Activated CD8-positive, alpha-beta memory T cell treated with anti-CD3 and anti-CD28 coated beads, Interleukin-2, amount 50 U/mL, for 1 hour (primary cell): ENCODE measurements around the gene TCF15.
"Not testable (repeated sequence)": the region's sequence is repeated elsewhere in the genome, so short reads cannot be mapped to it uniquely, and the experiment has no call there.

Experiments
- DNase-seq: peaks from one replicate; pipeline ENCODE4 v3.0.0-alpha.2; 2020; ENCODE audit errors: extremely low read depth

Gene TCF15

DNA sequence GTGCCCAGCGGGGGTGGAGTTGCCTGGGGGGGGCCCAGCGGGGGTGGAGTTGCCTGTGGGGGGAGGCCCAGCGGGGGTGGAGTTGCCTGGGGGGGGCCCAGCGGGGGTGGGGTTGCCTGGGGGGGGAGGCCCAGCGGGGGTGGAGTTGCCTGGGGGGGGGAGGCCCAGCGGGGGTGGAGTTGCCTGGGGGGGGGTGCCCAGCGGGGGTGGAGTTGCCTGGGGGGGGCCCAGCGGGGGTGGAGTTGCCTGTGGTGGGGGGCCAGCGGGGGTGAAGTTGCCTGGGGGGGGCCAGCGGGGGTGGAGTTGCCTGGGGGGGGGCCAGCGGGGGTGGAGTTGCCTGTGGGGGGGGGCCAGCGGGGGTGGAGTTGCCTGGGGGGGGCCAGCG, 31.9 kb upstream of the TCF15 start:
- DNase-seq = not testable (repeated sequence)

DNA sequence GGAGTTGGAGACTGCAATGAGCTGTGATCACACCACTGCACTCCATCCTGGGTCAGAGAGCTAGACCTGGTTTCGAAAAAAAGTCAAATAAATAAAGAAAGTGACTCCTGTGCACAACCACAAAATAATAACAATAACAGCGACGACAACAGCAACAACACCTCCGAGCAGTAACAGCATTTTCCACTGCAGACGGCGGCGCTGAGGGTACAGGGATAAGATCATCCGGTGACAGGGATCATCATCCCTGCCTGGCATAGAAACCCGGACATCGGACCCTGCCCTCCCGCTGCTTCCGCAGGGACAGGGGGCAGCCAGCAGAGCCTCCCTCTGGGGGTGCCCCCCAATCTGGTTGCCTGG, 31.4 kb upstream of the TCF15 start:
- DNase-seq = no peak

DNA sequence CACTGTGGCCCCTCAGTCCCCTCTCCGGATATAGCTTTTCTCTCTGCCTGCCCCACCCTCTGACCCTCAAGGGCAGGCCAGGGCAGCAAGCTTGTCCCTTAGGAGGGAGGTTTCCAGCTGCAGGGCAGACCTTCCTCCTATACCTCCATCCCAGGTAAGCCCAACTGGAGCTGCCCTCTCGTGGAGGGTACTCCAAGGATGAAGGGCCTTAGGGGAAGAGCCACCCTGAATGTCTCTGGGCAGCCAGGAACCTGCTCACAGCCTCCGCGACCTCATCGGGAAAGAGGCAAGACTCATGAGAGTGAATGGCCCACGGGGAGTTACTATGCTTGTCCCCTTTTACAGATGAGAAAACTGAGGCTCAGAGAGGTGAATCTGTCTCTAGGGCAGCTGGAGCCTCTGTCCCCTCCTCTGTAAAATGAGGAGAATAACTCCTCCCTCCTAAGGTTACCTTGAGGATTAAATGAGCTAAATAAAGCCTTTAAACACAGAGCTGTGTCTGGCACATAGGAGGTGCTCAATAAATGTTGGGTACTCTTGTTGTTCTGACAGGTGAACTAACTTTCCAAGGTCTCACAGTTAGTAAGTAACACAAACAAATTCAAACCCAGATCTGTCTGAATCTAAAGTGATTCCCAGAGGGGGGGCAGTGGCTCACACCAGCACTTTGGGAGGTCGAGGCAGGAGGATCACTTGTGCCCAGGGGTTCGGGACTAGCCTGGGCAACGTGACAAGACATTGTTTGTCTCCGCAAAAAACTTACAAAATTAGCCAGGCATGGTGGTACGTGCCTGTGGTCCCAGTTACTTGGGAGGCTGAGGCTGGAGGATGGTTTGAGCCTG, 30.8 kb upstream of the TCF15 start:
- DNase-seq = no peak

DNA sequence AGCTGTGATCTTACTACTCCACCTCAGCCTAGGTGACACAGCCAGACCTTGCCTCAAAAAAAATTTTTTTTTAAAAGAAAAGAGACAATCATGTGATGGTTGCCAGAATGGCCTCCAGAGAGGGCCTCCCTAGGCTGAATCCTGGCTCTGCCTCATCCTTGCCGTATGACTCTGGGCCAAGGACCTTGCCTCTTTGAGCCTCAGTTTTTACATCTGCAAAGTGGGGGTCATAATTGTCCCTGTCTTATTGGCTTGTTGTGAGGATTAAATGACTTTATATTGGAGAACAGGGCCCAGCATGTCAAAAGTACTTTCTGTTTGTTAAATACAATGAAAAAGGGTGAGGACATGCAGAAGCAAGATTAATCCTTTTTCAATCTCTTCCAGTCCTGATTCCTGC, 28.5 kb upstream of the TCF15 start:
- no peak for DNase-seq

DNA sequence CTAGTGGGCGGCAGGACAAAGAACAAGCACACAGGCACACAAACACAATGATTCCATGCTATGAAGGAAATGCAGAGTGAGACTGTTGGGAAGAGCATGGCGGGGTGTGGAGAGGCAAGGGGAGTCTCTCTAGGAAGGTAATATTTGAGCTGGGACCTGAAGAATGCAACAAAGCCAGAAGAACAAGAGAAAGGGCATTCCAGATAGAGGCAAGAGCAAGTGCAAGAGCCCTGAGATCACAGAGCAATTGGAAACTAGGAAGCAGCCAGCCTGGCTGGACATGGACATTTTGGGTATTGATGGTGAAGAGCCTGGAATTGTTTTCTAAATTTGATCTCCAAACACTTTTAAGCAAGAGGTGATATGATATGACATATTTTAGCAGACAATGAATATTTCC, 27.4 kb upstream of the TCF15 start:
- DNase-seq = no peak

DNA sequence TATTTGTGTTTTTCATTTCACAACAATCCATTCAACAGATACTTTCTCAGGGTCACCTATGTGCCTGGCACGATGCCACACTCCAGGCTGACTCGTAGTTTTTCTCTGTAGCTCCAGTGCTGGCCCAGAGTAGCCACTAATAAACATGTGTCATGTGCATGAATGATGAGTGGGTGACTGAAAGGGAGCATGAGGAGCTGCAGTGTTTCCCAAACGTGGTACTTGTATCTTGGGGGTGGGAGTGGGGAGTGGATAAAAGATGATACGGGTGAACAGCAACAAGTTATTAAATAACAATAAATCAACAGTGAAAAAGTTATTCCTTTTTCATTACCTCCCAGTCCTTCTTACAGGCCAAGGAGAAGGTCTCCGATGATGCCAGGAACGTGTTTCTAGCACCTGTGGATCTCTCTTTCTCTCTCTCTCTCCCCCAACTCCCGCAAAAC, 25.8 kb upstream of the TCF15 start:
- DNase-seq = no peak

DNA sequence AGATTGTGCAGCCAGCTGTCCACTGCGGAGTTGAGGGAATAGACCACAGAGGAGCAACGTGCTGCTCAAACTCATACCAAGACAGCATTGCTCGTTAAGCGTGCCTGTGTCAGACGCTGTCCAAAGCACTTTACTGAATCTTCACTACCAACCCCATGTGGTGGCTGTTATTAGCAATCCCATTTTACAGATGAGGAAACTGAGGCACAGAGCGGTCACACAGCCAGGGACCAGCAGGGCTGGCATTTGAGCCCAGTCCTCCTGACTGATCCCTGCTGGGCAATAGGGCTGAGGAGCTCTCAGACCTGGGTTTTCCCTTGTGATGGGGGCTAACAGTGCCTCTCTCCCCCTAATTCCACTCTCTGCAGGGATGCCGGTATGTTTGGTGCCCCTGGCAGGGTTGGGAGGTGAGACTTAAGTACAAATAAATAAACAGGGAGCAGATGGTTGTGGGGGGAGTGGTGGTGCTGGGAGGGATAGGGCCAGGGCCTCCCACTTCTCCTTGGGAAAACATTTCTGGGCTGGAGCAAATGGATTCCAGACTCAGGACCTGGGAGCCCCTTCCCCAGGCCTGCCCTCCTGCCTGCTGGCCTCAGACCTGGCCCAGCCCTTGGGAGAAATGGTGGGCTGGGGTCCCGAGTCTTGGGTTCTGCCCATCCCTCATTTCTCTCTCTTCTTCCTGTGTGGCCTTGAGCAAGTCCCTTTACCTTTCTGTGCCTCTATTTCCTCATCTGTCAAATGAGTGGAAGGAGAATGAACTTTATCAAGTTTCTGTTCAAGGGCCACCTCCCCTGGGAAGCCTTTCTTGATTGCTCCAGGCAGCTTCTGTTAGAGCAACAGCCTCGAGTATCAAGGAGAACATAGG, 25.2 kb upstream of the TCF15 start:
- DNase-seq = no peak

DNA sequence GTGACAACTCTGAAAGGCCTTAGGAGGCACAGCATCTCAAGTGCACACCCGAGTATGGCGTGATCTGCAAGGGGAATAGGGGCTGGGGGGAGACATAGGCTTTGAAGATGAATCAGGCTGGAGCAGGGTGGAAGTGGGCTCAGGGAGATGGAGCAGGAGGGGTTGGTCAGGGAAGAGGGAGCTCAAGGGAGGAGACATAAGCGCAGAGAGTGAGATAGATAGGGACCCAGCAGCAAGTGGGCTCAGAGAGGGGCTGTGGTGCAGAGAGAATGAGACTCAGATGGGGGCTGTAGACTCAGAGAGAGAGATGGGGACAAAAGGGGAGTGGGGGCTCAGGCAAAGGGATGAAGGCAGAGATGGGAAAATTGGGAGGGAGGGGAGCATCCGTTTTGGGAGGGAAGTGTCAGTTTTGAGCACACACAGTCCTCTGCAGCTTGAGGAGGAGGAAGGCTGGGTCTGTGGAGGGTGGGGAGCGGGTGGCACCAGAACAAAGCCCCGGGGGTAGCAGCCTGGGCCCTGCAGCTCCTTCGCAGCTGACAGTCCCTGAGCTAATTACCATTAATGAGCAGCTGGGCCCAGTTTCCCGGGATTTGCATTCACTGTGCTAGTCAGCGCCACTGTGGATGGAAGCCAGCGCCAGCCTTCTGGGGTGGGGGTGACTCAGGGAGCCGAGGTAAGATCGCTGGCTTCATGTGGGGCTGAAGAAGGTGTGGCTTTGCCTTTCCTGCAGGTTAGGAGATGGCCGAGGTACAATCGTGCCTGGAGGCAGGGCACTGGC, 24.2 kb upstream of the TCF15 start:
- no peak for DNase-seq

DNA sequence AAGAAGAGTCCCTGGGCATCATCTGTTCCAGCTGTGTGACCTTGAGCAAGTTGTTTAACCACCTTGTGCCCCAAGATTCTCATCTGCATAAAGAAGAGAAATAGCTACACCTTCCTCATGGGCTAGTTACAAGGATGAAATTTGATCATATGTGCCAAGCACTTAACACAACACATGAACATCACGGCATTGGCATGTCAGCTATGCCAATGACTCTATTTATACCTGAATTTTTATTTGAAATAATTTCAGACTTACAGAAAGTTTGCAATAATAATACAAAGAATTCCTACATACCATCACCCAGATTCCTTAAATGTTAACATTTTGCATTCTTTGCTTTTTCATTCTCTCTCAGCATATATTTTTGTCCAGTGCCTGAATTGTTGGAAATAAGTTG, 21.0 kb upstream of the TCF15 start:
- DNase-seq = no peak

DNA sequence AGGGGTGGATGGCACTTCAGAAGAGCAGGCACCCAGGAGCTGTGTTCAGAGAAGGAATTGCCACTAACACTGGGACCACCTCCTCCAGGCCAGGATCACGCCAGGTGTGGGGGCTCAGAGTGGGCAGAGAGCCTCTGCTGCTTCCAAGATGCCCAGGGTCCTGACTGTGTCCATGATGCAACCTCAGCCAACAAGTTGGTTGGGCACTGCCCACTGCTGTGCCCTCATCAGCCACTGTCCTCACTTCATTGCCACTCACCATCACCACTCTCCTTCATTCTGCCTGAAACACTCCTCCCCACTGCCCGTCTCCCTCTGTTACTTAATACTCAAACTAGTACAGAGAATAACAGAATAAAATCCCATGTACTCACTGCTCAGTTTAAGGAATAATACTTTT, 16.5 kb upstream of the TCF15 start:
- no peak for DNase-seq

DNA sequence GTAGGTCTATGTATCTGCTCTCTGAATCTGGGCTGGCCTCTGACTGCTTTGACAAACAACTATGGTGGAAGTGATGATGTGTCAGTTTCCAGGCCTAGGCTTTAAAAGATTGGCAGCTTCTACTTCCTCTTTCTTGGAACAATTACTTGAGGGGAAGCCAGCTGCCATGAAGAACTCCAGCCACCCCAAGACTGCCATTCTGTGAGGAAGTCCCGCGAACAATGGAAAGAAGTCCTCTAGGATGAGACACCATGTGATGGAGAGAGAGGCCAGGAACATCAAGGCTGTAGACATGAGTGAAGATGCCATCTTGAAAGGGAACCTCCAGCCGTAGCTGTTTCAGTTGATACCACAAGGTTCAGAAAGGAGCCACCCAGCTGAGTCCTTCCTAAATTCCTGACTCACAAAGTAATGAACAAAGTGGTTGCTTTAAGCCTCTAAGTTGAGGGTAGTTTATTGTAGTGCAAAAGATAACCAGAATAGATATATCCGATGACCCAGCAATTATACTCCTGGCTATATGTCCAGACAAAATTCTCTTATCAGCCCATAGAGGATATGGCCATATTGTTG, 15.3 kb upstream of the TCF15 start:
- no peak for DNase-seq

DNA sequence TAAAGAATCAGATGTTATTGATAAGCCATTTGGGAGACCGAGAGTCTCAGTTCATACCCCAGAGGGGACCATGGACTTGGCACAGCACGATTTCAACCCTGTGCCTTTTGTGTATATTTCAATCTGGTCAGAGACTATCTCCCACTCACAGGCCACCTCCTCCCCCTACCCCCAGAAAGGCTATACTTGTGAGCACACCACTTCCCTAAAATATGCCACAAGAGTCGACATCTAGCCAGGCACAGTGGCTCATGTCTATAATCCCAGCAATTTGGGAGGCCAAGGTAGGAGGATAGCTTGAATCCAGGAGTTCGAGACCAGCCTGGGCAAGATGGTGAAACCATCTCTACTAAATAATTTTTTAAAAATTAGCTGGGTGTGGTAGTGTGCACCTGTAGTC, 13.6 kb upstream of the TCF15 start:
- DNase-seq = no peak

DNA sequence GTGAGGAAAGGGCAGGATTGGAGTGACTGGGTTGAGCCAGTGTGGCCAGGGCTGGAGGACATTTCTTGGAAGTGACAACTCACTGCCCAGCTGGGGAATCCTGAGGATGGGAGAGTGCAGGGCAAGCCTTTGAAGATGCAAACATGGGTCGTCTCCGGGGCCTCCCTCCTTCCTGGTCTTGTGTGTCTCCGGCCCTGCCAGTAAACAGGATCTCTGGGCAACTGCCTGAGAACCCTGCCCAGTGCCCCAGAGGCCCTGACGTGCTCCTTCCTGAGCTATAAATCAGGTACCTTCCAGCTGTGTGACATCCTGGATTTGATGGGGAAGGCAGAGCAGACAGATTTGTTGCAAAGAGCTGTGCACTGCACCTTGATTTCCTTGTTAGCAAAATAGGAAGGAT, 12.9 kb upstream of the TCF15 start:
- no peak for DNase-seq

DNA sequence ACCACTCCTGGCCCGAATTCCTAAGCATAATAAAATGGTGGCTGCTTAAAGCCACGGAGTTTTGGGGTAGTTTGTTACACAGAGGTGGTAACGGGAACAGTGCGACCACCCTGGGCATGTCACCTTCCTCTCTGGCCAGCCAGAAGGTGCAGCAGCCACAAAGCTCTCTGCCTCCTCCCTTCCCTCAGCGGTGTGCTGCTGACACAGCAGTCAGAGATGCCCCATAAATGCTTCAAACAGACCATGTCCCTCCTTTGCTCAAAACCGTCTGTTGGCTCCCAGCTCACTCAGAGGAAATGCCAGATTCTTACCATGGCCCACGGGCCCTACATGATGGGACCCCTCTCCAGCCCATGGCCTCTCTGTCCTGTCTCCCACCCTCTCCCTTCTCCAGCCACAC, 12.1 kb upstream of the TCF15 start:
- no peak for DNase-seq

DNA sequence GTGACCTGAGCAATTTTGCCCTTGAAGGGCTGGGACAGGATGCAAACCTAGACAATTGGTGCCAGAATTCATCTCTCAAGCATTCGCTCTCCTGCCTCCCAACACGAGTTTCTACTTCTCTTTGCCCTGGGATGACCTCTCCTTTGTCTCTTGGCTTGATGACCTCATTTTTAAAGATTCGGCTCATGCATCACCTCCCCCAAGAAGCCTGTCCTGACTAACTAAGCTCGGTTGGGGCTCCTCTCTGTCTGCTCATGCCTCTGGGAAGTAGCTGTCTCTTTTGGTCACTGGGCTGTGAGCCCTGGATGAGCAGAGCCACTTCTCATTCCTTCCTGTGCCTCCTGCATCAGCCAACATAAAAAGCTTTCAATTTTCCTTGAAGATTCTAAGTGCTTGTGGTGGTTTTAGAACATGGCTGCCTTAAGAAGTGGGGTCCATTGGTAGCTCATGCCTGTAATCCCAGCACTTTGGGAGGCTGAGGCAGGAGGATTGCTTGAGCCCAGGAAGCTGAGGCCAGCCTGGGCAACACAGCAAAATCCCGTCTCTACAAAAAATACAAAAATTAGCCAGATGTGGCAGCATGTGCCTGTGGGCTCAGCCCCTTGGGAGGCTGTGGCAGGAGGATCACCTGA, 11.1 kb upstream of the TCF15 start:
- no peak for DNase-seq

DNA sequence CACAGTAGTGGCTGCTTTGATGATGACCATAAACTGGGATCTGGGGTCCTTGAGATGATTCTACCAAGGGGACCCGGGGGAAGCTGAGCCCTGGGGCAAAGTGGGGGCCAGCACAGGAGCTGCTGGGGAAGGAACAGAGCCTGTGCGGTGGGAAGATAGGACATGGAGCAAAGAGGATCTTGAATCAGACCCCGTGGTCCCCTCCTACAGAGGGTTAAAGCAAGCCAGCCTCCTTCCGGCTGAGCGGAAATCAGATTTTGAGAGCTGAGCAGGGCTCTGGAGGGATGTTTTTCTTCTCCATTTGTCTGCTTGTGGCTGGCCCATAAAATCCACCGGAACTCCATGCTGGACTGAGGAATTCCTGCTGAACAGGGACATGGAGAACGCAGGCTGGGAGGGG, 10.1 kb upstream of the TCF15 start:
- no peak for DNase-seq

DNA sequence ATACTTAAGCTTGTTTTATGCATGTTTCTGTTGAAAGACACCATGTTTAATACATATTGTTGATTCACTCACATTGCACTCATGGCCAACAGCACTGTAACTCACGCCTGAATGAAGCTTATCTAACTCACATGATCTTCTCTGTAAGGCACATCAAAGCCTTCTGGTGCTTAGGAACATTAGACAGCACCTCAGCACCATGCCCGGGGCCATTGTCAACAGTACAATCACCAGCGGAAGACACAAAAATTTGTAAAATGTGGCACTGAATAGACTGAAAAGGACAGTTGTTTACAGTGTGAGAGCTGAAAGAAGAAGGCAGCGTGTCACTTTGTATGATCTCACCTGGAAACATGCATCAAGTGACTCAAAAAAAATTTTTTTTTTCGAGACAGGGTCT, 8.9 kb upstream of the TCF15 start:
- no peak for DNase-seq

DNA sequence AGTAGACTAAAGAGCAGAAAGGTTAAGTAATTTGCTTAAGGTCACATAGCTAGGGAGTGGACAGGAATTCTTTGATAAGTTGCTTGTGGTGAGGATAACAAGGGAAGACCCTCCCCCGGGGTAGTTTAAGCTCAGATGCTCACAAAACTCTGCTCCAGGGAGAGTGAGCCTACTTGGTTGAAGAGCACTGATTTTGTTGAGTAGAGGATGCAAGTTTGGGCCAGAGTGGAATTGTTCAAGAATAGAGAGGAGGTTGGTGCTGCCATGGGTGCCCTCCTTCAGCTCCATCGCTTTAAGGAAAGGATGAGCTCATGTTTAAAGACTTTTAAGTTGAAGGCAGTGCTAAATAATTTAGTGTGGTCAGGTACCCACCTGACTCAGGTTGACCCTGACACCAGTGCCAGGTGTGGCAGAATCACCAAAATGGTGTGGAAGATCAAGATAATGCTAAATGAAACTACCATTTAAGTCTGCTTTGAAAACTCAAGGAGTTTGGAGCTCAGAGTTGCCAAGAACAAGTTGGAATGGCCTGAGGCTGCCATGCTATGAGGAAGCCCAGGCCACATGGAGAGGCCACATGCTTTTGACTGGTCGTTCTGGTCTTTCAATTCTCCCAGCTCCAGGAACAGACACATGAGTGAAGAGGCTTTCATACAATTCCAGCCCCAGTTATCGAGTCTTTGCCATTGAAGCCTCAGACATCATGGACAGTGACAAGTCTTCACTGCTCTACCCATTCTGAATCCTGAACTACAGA, 8.0 kb upstream of the TCF15 start:
- DNase-seq = no peak

DNA sequence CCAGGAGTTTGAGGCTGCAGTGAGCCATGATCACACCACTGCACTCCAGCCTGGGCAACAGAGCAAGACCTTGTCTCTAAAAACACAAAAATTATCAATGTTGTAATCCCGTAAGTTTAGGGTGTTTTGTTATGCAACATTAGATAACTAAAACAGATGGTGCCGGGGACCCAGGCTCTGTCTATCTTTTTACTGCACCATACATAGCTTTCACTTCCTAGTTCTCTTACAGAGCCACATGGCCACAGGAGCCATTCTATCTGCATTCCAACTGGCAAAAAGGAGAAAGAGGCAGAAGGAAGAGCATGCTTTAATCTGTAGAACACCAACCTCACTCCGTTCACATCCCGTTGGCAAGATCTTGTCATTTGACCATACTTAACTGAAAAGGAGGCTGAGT, 5.4 kb upstream of the TCF15 start:
- DNase-seq = no peak

DNA sequence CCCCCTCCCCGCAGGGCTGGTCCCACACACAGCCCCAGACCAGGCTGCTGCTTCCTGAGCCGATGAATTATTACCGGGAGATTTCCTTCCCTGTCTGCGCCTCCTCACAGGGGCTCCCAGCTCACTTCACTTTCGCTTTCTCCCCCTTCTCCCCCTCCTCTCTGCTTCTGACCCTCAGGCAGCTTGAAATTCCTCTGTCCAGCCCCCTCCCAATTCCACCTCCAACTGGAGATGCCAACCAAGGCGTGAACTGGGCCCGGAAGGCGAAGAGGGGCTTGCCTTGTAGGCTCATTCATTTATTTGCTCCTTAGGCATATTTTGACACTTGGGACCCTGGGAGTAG, 1.7 kb upstream of the TCF15 start:
- no peak for DNase-seq
